Neuronal stem cell (in vitro differentiated cells): ENCODE results near the gene BPIFB3.
A peak's percentile ranks its signal among the peaks of the same experiment; 100 is the strongest.

ENCODE experiments used
- DNase-seq: peaks from one replicate; pipeline ENCODE4 v3.0.0-alpha.2; 2013; ENCODE audit warnings: low spot score
- H2AFZ ChIP-seq: one replicate; pipeline ENCODE4 v1.6.1; 2013; ENCODE audit warnings: mild to moderate bottlenecking, low read length, inconsistent platforms
- H2AK5ac ChIP-seq: 2 replicates; pipeline ENCODE4 v1.6.1; 2013; ENCODE audit warnings: low read depth, mild to moderate bottlenecking, inconsistent platforms, low read length, moderate library complexity, mixed read lengths
- H2BK120ac ChIP-seq: 2 replicates; pipeline ENCODE4 v1.6.1; 2013; ENCODE audit warnings: low read depth, mild to moderate bottlenecking, inconsistent platforms, low read length, moderate library complexity, mixed read lengths
- H2BK12ac ChIP-seq: one replicate; pipeline ENCODE4 v1.6.1; 2013; ENCODE audit warnings: low read length, inconsistent platforms
- H2BK15ac ChIP-seq: 2 replicates; pipeline ENCODE4 v1.6.1; 2013; ENCODE audit warnings: mild to moderate bottlenecking, low read length, inconsistent platforms, mixed read lengths
- H2BK5ac ChIP-seq: one replicate; pipeline ENCODE4 v1.6.1; 2013; ENCODE audit warnings: inconsistent platforms, mild to moderate bottlenecking, low read length, moderate library complexity
- H3K14ac ChIP-seq: one replicate; pipeline ENCODE4 v1.6.1; 2013; ENCODE audit warnings: low read length, inconsistent platforms
- H3K18ac ChIP-seq: 2 replicates; pipeline ENCODE4 v1.6.1; 2013; ENCODE audit warnings: low read length, inconsistent platforms
- H3K23ac ChIP-seq: 2 replicates; pipeline ENCODE4 v1.6.1; 2013; ENCODE audit warnings: low read depth, mild to moderate bottlenecking, mixed read lengths, low read length, inconsistent platforms; ENCODE audit not compliant: poor library complexity
- H3K27ac ChIP-seq: replicated peaks from 3 replicates; pipeline ENCODE4 v1.5.1; 2013; ENCODE audit warnings: low read length, inconsistent platforms
- H3K27me3 ChIP-seq, 3 experiments: 2 replicates each; pipeline ENCODE4 v1.6.1; 2013; ENCODE audit warnings: low read length in 3 of 3, mild to moderate bottlenecking in 2 of 3, inconsistent platforms in 1 of 3, low read depth in 1 of 3, mixed read lengths in 1 of 3, moderate library complexity in 1 of 3; ENCODE audit not compliant: control insufficient read depth in 3 of 3, insufficient read depth in 3 of 3
- H3K36me3 ChIP-seq, 2 donors: replicated peaks in 1 of 2; 2 replicates each; pipeline ENCODE4 v1.6.1; 2013; ENCODE audit warnings: low read length in 2 of 2; ENCODE audit not compliant: control insufficient read depth in 2 of 2, insufficient read depth in 2 of 2
- H3K4ac ChIP-seq: 2 replicates; pipeline ENCODE4 v1.6.1; 2013; ENCODE audit warnings: inconsistent platforms, mild to moderate bottlenecking, low read length, moderate library complexity
- H3K4me1 ChIP-seq, 2 donors: 1 replicate in 1 of 2; 2 replicates in 1 of 2; pipeline ENCODE4 v1.6.1; 2013; ENCODE audit warnings: low read length in 2 of 2, low read depth in 1 of 2; ENCODE audit not compliant: control insufficient read depth in 2 of 2, insufficient read depth in 1 of 2
- H3K4me2 ChIP-seq: one replicate; pipeline ENCODE4 v1.6.1; 2013; ENCODE audit warnings: mild to moderate bottlenecking, low read length, inconsistent platforms; ENCODE audit not compliant: insufficient read depth, poor library complexity, severe bottlenecking
- H3K4me3 ChIP-seq, 2 donors: 2 replicates each; pipeline ENCODE4 v1.5.1; 2013; ENCODE audit warnings: low read length in 2 of 2, mild to moderate bottlenecking in 2 of 2, inconsistent platforms in 1 of 2, moderate library complexity in 1 of 2
- H3K79me1 ChIP-seq: one replicate; pipeline ENCODE4 v1.6.1; 2013; ENCODE audit warnings: low read depth, mild to moderate bottlenecking, inconsistent platforms, low read length, moderate library complexity
- H3K9ac ChIP-seq: one replicate; pipeline ENCODE4 v1.6.1; 2013; ENCODE audit warnings: mild to moderate bottlenecking, low read depth, low read length, inconsistent platforms; ENCODE audit not compliant: poor library complexity
- H3K9me3 ChIP-seq, 2 donors: replicated peaks in 1 of 2; 2 replicates each; pipeline versions ENCODE3 to v1.6.1; 2013; ENCODE audit warnings: low read length in 2 of 2, mild to moderate bottlenecking in 2 of 2, inconsistent platforms in 1 of 2, low read depth in 1 of 2, mixed read lengths in 1 of 2, moderate library complexity in 1 of 2; ENCODE audit not compliant: control insufficient read depth in 2 of 2, insufficient read depth in 1 of 2
- H4K8ac ChIP-seq: one replicate; pipeline ENCODE4 v1.6.1; 2013; ENCODE audit warnings: low read depth, mild to moderate bottlenecking, inconsistent platforms, low read length, moderate library complexity
- H4K91ac ChIP-seq: one replicate; pipeline ENCODE4 v1.6.1; 2013; ENCODE audit warnings: low read length, low read depth, mild to moderate bottlenecking, inconsistent platforms; ENCODE audit not compliant: poor library complexity
- WGBS, 2 donors: extraction: QIAGEN DNeasy Blood & Tissue Kit; methylation state at CpG; one replicate each; pipeline ENCODE4 v1.1.7; 2013; ENCODE audit warnings: missing lambda C conversion rate in 2 of 2, mixed read lengths in 1 of 2; ENCODE audit not compliant: insufficient read length in 2 of 2, insufficient replicate concordance in 1 of 2; ENCODE audit errors: extremely low coverage in 2 of 2; 5-methylcytosine and 5-hydroxymethylcytosine counted together

Gene BPIFB3

DNA sequence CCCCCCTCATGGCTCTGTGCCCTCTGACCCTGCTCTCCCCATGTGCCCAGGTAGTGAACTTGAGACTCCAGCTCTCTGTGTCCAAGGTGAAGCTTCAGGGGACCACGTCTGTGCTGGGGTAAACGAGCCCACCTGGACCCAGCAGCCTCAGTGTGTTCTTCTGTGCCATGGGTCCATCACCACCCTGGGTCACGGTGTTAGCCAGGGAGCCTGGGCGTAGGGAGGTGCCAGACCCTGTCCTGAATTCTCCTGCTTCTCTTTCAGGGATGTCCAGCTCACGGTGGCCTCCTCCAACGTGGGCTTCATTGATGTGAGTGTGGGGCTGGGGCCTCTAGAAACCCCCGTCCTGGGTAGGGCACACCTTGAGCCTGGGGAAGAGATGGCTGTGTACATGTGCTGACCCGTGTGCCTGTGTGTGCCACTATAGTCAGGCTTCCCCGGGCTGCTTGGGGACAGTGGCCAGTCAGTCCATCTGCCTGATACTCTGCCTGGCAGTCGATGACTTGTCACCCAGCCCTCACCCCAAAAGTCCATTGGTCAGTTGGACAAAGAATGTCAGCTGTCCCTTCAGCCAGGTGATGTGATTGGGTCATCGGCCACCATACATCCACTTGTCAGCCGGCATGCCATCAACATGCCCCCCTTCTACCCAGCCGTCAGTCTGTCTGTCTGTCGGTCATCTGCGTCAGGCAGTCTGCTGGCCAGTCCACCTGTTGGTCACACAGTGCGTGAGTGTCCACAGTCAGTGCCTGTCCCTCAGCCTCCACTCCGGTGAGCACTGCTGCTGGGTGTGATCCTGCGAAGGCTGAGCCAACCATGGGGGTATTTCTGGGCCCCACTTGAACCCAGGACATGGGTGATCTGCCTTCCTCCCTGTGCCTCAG lies 33.2 kb upstream of the BPIFB3 start:
- Histone ChIP-seq H3K27ac (no peak overlapping the region), H3K18ac (peak overlapping the region; percentile 65), H3K9me3 (no peaks in the 10 kb centered on the region), H2BK15ac (peak overlapping the region; percentile 38), H3K27me3 (peaks cover 0 to 24% (median 0%) of the 10 kb centered on the region in 3 experiments), H3K79me1 (peaks cover 2% of the 10 kb centered on the region), H2AFZ (no peak overlapping the region), H2AK5ac (peak overlapping the region; percentile 64), H3K4ac (no peak overlapping the region), H3K36me3 (no peaks in the 10 kb centered on the region), H4K91ac (peak overlapping the region; percentile 42), H2BK5ac (peak overlapping the region; percentile 84), H3K23ac (peak overlapping the region; percentile 69), H3K9ac (no peak overlapping the region), H2BK120ac (no peak overlapping the region), H3K4me1 (no peaks in the 10 kb centered on the region), H2BK12ac (peak overlapping the region; percentile 61), H4K8ac (no peak overlapping the region), H3K4me2 (no peak overlapping the region), H3K4me3 (peak overlapping the region in 1 of 2 donors; percentile 20), H3K14ac (peak overlapping the region; percentile 82)
- WGBS, 2 donors, result no CpG with 5 or more reads among the region's 18 CpGs
- DNase-seq, result no peak

DNA sequence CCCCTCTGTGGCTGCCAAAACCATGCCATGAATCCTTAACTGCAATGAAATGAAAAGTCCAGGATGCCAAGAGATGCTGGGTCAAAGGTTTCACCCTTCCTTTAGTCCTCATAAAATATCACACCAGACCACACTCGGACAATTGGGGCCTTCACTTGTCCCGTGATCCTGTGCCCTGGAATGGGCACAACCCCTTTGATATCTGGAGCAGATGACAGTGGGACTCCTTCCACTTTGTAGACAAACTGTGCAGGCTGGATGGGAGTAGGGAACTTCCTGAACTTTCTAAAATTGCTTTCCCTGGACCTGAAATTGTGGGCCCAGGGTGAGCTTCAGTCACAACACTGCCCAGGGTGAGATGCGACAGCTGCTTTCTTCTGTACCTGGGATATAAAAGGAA lies 31.8 kb upstream of the BPIFB3 start:
- H3K27ac ChIP-seq, result no peak overlapping the region
- no peak overlapping the region for H2BK12ac ChIP-seq
- H3K36me3 ChIP-seq, result no peaks in the 10 kb centered on the region
- no peak for DNase-seq
- no peak overlapping the region for H3K14ac ChIP-seq
- no peak overlapping the region for H3K4me2 ChIP-seq
- H3K4me3 ChIP-seq, result no peak overlapping the region
- no peak overlapping the region for H3K23ac ChIP-seq
- H2BK5ac ChIP-seq, result no peak overlapping the region
- no peak overlapping the region for H4K91ac ChIP-seq
- H3K4me1 ChIP-seq, result no peaks in the 10 kb centered on the region
- WGBS, 2 donors, result no CpG with 5 or more reads among the region's 3 CpGs
- no peak overlapping the region for H3K9ac ChIP-seq
- H3K18ac ChIP-seq, result no peak overlapping the region
- no peaks in the 10 kb centered on the region for H3K9me3 ChIP-seq
- peak overlapping the region; percentile 8 for H2AK5ac ChIP-seq
- H3K27me3 ChIP-seq, result peaks cover 0 to 13% (median 0%) of the 10 kb centered on the region in 3 experiments
- H3K4ac ChIP-seq, result no peak overlapping the region
- no peak overlapping the region for H2AFZ ChIP-seq
- H3K79me1 ChIP-seq, result no peaks in the 10 kb centered on the region
- no peak overlapping the region for H2BK120ac ChIP-seq
- no peak overlapping the region for H4K8ac ChIP-seq
- no peak overlapping the region for H2BK15ac ChIP-seq

- no peak overlapping the region for H4K91ac ChIP-seq
- H3K27ac ChIP-seq, result no peak overlapping the region
- peaks cover 0 to 12% (median 0%) of the 10 kb centered on the region in 3 experiments for H3K27me3 ChIP-seq
- no peak overlapping the region for H3K4me2 ChIP-seq
- H3K4me1 ChIP-seq, result no peaks in the 10 kb centered on the region
- no peak overlapping the region for H3K4ac ChIP-seq
- no peak overlapping the region for H3K18ac ChIP-seq
- H2AK5ac ChIP-seq, result no peak overlapping the region
- no peak overlapping the region for H2AFZ ChIP-seq
- H3K4me3 ChIP-seq, result no peak overlapping the region
- H3K9me3 ChIP-seq, result no peaks in the 10 kb centered on the region
- DNase-seq, result no peak
- H2BK15ac ChIP-seq, result no peak overlapping the region
- no peaks in the 10 kb centered on the region for H3K36me3 ChIP-seq
- H2BK5ac ChIP-seq, result no peak overlapping the region
- no peak overlapping the region for H3K9ac ChIP-seq
- no peaks in the 10 kb centered on the region for H3K79me1 ChIP-seq
- no peak overlapping the region for H2BK120ac ChIP-seq
- H2BK12ac ChIP-seq, result no peak overlapping the region
- no peak overlapping the region for H3K14ac ChIP-seq
- WGBS, 2 donors, result no CpG with 5 or more reads among the region's 4 CpGs
- H3K23ac ChIP-seq, result no peak overlapping the region
- no peak overlapping the region for H4K8ac ChIP-seq
These were observed 31.4 kb upstream of the BPIFB3 start for GRCh38 chr20:33022289-33022688.

DNA sequence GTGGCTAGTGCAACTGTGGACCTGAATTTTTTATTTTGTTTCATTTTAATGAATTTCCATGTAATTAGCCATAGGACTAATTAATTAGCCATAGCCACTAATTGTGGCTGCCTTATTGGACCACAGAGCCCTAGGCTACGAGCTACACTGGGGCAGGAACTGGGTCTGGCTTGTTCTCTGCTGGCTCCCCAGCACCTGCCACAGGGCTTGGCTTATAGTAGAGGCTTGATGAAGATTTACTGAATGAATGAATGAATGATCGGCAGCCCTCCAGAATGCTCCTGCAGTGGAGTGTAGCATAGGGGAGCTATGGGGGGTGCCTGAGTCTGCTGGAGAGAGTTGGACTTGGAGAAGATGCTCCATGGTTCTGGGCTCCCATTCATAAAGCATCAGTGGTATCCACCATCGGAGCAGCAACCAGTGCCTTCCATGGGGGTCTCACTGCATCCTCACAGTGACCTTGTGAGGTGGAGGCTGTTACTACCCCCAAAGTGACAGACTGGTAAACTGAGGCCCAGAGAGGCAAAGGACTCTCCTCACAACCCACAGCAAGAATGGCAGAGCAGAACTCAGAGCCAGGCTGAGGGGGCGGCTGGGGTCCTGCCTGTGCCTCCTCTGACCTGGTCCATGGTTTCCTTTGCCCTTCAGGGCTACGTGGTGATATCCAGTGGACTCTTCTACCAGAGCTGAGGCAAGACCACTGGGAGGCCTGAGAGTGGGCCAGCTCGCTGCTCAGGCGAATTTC lies 30.8 kb upstream of the BPIFB3 start:
- Histone ChIP-seq H3K27me3 (peaks cover 0 to 8% (median 0%) of the 10 kb centered on the region in 3 experiments), H3K79me1 (no peaks in the 10 kb centered on the region), H4K91ac (no peak overlapping the region), H2AFZ (no peak overlapping the region), H3K9me3 (no peaks in the 10 kb centered on the region), H3K36me3 (no peaks in the 10 kb centered on the region), H2BK5ac (no peak overlapping the region), H3K4me2 (no peak overlapping the region), H3K4me3 (no peak overlapping the region), H4K8ac (no peak overlapping the region), H2AK5ac (peak overlapping the region; percentile 47), H3K9ac (no peak overlapping the region), H2BK120ac (no peak overlapping the region), H3K14ac (no peak overlapping the region), H3K23ac (no peak overlapping the region), H3K4me1 (no peaks in the 10 kb centered on the region), H2BK15ac (no peak overlapping the region), H3K27ac (no peak overlapping the region), H3K4ac (no peak overlapping the region), H3K18ac (peak overlapping the region; percentile 44), H2BK12ac (no peak overlapping the region)
- DNase-seq, result no peak
- no CpG with 5 or more reads among the region's 7 CpGs for WGBS, 2 donors
